Nephron progenitor cell (in vitro differentiated cells): ENCODE data around the gene MAP1LC3A.

Experiments
- DNase-seq: peaks from one replicate; pipeline ENCODE4 v3.0.0; 2021
- H3K27ac Mint-ChIP-seq: 2 replicates; pipeline ENCODE4 v1.8.0; 2021; ENCODE audit warnings: mild to moderate bottlenecking, moderate library complexity, mixed read lengths
- H3K27me3 Mint-ChIP-seq: 2 replicates; pipeline ENCODE4 v1.8.0; 2021; ENCODE audit warnings: mild to moderate bottlenecking, low read depth, mixed read lengths; ENCODE audit not compliant: poor library complexity
- H3K36me3 Mint-ChIP-seq: 2 replicates; pipeline ENCODE4 v1.8.0; 2021; ENCODE audit warnings: low read depth, mixed read lengths
- H3K4me1 Mint-ChIP-seq: 2 replicates; pipeline ENCODE4 v1.8.0; 2021; ENCODE audit warnings: mixed read lengths
- H3K4me3 Mint-ChIP-seq: 2 replicates; pipeline ENCODE4 v1.8.0; 2021; ENCODE audit warnings: mild to moderate bottlenecking, moderate library complexity, mixed read lengths
- H3K9me3 Mint-ChIP-seq: 2 replicates; pipeline ENCODE4 v1.8.0; 2021; ENCODE audit warnings: mild to moderate bottlenecking, moderate library complexity, mixed read lengths
- CTCF ChIP-seq: fragments of 200-600 bp; sonication (generic); IDR thresholded peaks from 2 replicates; pipeline ENCODE4 v1.5.0; 2021; ENCODE audit warnings: antibody characterized with exemption

MAP1LC3A gene

DNA sequence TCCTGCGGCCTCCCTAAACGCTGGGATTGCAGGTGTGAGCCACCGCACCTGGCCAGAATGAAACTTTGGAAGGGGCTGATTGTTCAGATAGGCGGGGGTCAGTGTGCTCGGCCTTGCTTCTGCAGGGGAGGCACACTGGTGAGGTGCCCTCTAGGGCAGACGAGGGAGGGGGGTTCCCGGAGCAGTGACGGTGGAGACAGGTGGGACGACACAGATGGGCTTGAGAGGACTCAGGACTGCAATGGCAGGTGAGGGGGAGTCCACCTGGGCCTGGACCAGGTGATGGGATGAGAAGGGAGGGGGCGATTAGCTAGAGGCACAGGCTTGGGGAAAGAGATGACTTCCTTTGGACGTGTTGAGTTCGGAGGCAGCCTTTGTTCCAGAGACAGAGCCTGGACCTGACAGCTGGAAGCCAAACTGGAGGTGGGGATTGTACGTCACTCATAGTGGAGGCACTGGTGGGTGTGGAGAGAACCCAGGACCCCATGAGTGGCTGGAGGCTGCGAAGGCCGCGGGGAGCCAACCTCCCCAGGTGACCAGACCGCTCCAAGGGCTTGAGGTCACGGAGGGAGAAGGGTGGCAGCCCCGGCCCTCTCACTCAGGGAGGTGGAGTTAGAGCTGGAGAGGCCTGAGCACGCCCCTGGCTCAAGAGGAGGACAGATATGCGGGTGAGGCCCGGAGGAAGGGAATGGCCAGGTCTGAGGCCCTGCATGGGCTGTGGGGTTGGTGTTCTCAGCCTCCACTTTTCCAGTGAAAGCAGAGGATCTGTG, 10.5 kb upstream of the MAP1LC3A start:
- Mint-ChIP-seq H3K36me3 (no peaks in the 10 kb centered on the region), H3K4me1 (peaks cover 37% of the 10 kb centered on the region), H3K4me3 (no peak overlapping the region), H3K9me3 (no peaks in the 10 kb centered on the region), H3K27ac (no peak overlapping the region), H3K27me3 (peaks cover 11% of the 10 kb centered on the region)
- TF ChIP-seq CTCF: no peak
- DNase-seq: no peak

- Mint-ChIP-seq H3K4me1 (peaks cover 24% of the 10 kb centered on the region), H3K27ac (peak overlapping the region; percentile 5)
- peak; percentile 27 for DNase-seq
Observed at GRCh38 chr20:34549291-34549928, 9.1 kb upstream of the MAP1LC3A start.

DNA sequence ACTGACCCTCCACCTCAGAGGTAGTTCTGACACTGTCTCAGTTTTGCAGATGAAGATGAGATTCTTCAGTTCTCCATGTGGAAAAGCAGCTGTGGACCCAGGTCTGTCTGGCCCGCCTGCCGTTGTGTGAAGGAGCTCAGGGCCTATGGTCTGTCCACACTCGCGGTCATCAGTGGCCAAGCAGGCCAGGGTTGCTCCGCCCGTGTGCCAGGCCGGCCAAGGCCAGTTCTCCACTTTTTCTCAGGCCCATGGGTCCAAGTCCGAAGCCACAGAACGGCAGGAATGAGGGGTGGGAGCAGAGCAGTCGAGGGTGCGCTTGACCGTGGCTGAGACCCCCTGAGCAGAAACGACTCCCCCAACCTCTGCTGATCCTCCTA, 8.6 kb upstream of the MAP1LC3A start:
- Mint-ChIP-seq H3K27ac (peak overlapping the region; percentile 5), H3K4me3 (no peak overlapping the region)
- no peak for DNase-seq

More at GRCh38 chr20:34549291-34549928, 9.1 kb upstream of the MAP1LC3A start:
- no peaks in the 10 kb centered on the region for H3K9me3 Mint-ChIP-seq
- no peaks in the 10 kb centered on the region for H3K36me3 Mint-ChIP-seq
- H3K4me3 Mint-ChIP-seq: no peak overlapping the region
- H3K27me3 Mint-ChIP-seq: peaks cover 6% of the 10 kb centered on the region
- TF ChIP-seq CTCF: no peak

GRCh38 chr20:34552569-34552968, 5.9 kb upstream of the MAP1LC3A start:
- no peak for DNase-seq
- Mint-ChIP-seq H3K9me3 (no peaks in the 10 kb centered on the region), H3K36me3 (no peaks in the 10 kb centered on the region), H3K27me3 (peaks cover 18% of the 10 kb centered on the region), H3K4me3 (no peak overlapping the region), H3K27ac (peak overlapping the region; percentile 77), H3K4me1 (peaks cover 13% of the 10 kb centered on the region)
- no peak for TF ChIP-seq CTCF

More for the DNA sequence above, 8.6 kb upstream of the MAP1LC3A start:
- Mint-ChIP-seq H3K27me3 (peaks cover 6% of the 10 kb centered on the region), H3K9me3 (no peaks in the 10 kb centered on the region), H3K4me1 (peaks cover 20% of the 10 kb centered on the region), H3K36me3 (no peaks in the 10 kb centered on the region)
- TF ChIP-seq CTCF: no peak

GRCh38 chr20:34553366-34553867, 5.1 kb upstream of the MAP1LC3A start:
- Mint-ChIP-seq H3K9me3 (no peaks in the 10 kb centered on the region), H3K27ac (no peak overlapping the region), H3K4me3 (no peak overlapping the region), H3K4me1 (peaks cover 20% of the 10 kb centered on the region), H3K36me3 (no peaks in the 10 kb centered on the region), H3K27me3 (peaks cover 18% of the 10 kb centered on the region)
- DNase-seq: no peak
- TF ChIP-seq CTCF: no peak
